Gastrocnemius medialis (tissue), 4 donors: ENCODE measurements around the gene GABBR1. TPM values are rescaled to one million over a fixed set of nuclear protein-coding genes. Genes with fewer than 3 reads are reported as not detected.

Experiments
- ATAC-seq, 2 donors: fragments of 150-250 bp; one replicate each; pipeline ENCODE4 v1.9.1; 2016
- DNase-seq, 2 donors: peaks; one replicate each; pipeline ENCODE4 v3.0.0-alpha.2; 2019
- H3K27ac ChIP-seq, 4 donors: fragments of 200-600 bp; sonication (generic); 1 replicate in 1 of 4; 2 replicates in 3 of 4; pipeline ENCODE4 v1.5.1; 2016 to 2018; ENCODE audit warnings: mild to moderate bottlenecking in 2 of 4, moderate library complexity in 1 of 4
- H3K27me3 ChIP-seq, 3 donors: fragments of 200-600 bp; sonication (generic) in 2 of 3; 1 replicate in 1 of 3; 2 replicates in 2 of 3; pipeline versions ENCODE4 v1.5.1 to v1.6.0; 2016 to 2019; ENCODE audit warnings: mild to moderate bottlenecking in 1 of 3, moderate library complexity in 1 of 3
- H3K36me3 ChIP-seq, 2 donors: fragments of 200-600 bp; sonication (generic) in 1 of 2; one replicate each; pipeline ENCODE4 v1.5.1; 2017 to 2018
- H3K4me1 ChIP-seq, 2 donors: fragments of 200-600 bp; sonication (generic) in 1 of 2; one replicate each; pipeline ENCODE4 v1.5.1; 2016 to 2017; ENCODE audit warnings: mild to moderate bottlenecking in 2 of 2
- H3K4me3 ChIP-seq, 4 donors: fragments of 200-600 bp; sonication (generic) in 3 of 4; 1 replicate in 1 of 4; 2 replicates in 3 of 4; pipeline ENCODE4 v1.5.1; 2016 to 2019; ENCODE audit warnings: mild to moderate bottlenecking in 2 of 4
- H3K9me3 ChIP-seq, 3 donors: fragments of 200-600 bp; sonication (generic) in 2 of 3; 1 replicate in 1 of 3; 2 replicates in 2 of 3; pipeline ENCODE4 v1.5.1; 2016 to 2019
- POLR2A ChIP-seq, 2 donors: fragments of 450-650 bp; IDR thresholded peaks; one replicate each; pipeline ENCODE4 v1.6.1; 2017; ENCODE audit warnings: antibody characterized with exemption in 2 of 2, mild to moderate bottlenecking in 2 of 2, moderate library complexity in 2 of 2
- in situ Hi-C, 4 donors: fragments of 200-750 bp; cut with MboI; loops; one replicate each; pipeline versions ENCODE4 v1.15.0 to v1.8.0; 2017; ENCODE audit warnings: low sequenced_read_pairs in 4 of 4
- intact Hi-C: fragments of 100-400 bp; cut with DNase I; formaldehyde crosslinking; loops from one replicate; pipeline ENCODE4 v1.15.1; 2023; ENCODE audit warnings: low total_unique reads
- total RNA-seq, 4 donors: library from RNA; depleted of rRNA; stranded (reverse); fragments of >200 nt; gene quantifications; one replicate each; pipeline versions ENCODE4 v1.1.0 to v1.2.3, GENCODE V29; 2016
- TF ChIP-seq, protein P1 (sequence below), 5 experiments: fragments of 450-650 bp in 3 of 5; fragments of 200-600 bp in 2 of 5; sonication (generic) in 2 of 5; IDR thresholded peaks in 4 of 5; conservative IDR thresholded peaks in 1 of 5; 1 replicate in 4 of 5; 2 replicates in 1 of 5; pipeline ENCODE4 v1.5.1; 2016 to 2019; ENCODE audit warnings: antibody characterized with exemption in 5 of 5, mild to moderate bottlenecking in 3 of 5, moderate library complexity in 3 of 5

The GABBR1 gene
- total RNA-seq, 4 donors from 2014 or later: 1.0 to 3.8 (median 3.1) TPM

DNA sequence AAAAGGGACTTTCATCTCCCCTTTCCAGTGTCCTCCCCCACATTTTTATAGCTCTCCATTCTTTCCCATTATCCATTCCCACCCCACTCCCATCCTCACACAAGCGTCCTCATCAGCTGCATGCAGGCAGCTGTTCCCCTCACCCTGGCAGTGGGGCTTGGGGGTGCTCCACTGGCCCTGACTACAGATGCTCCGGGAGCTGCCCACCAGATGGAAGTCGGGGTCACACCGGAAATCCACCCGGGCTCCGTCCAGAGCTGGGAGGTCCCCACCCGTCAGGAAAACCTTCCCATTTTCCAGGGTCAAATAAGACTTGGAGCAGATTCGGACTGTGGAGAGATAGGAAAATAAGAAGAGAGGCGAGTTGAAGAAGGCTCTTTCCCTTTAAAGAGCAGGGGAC, 2.7 kb downstream of the GABBR1 start:
- intact Hi-C loops: no loop called here
- H3K27me3 ChIP-seq: peaks cover 46 to 59% (median 47%) of the 10 kb centered on the region in 3 donors
- TF ChIP-seq, protein P1, sequence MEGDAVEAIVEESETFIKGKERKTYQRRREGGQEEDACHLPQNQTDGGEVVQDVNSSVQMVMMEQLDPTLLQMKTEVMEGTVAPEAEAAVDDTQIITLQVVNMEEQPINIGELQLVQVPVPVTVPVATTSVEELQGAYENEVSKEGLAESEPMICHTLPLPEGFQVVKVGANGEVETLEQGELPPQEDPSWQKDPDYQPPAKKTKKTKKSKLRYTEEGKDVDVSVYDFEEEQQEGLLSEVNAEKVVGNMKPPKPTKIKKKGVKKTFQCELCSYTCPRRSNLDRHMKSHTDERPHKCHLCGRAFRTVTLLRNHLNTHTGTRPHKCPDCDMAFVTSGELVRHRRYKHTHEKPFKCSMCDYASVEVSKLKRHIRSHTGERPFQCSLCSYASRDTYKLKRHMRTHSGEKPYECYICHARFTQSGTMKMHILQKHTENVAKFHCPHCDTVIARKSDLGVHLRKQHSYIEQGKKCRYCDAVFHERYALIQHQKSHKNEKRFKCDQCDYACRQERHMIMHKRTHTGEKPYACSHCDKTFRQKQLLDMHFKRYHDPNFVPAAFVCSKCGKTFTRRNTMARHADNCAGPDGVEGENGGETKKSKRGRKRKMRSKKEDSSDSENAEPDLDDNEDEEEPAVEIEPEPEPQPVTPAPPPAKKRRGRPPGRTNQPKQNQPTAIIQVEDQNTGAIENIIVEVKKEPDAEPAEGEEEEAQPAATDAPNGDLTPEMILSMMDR (IDR thresholded peaks at IDR 0.05 in 4 of 5, conservative IDR thresholded peaks at IDR 0.05 in 1 of 5): no peak
- H3K4me1 ChIP-seq: peaks cover 4 to 22% of the 10 kb centered on the region in 2 donors
- ATAC-seq: no peak
- in situ Hi-C loops: no loop called here
- H3K9me3 ChIP-seq: no peaks in the 10 kb centered on the region
- H3K27ac ChIP-seq: no peak overlapping the region
- no peaks in the 10 kb centered on the region for H3K36me3 ChIP-seq
- DNase-seq: no peak
- no peak overlapping the region for H3K4me3 ChIP-seq

DNA sequence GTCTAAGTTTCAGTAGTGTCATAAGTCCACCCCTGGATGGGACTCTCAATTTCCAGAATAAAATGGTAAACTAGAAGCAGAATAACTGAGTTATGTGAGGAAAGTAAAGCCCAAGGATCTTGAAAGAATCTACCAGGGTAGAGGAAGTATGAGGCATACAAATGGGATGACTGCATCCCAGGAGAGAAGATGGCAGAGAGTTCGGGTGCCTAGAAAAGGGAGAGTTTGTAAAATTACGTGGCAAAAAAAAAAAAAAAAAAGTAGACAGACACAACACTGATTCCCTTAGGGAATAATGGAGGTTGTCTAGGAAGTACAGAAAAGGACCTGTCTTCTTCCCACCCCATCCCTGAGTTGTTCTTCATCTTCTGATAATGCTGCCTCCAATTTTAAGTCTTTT, 3.4 kb downstream of the GABBR1 start:
- no peaks in the 10 kb centered on the region for H3K36me3 ChIP-seq
- peaks cover 4 to 22% of the 10 kb centered on the region in 2 donors for H3K4me1 ChIP-seq
- intact Hi-C loops: no loop called here
- in situ Hi-C loops: no loop called here
- ATAC-seq (no peak), DNase-seq (no peak)
- H3K27me3 ChIP-seq: peaks cover 46 to 59% (median 47%) of the 10 kb centered on the region in 3 donors
- no peaks in the 10 kb centered on the region for H3K9me3 ChIP-seq
- H3K4me3 ChIP-seq: no peak overlapping the region
- TF ChIP-seq, protein P1 (IDR thresholded peaks at IDR 0.05 in 4 of 5, conservative IDR thresholded peaks at IDR 0.05 in 1 of 5): no peak
- no peak for TF ChIP-seq POLR2A (IDR thresholded peaks at IDR 0.05)
- no peak overlapping the region for H3K27ac ChIP-seq

DNA sequence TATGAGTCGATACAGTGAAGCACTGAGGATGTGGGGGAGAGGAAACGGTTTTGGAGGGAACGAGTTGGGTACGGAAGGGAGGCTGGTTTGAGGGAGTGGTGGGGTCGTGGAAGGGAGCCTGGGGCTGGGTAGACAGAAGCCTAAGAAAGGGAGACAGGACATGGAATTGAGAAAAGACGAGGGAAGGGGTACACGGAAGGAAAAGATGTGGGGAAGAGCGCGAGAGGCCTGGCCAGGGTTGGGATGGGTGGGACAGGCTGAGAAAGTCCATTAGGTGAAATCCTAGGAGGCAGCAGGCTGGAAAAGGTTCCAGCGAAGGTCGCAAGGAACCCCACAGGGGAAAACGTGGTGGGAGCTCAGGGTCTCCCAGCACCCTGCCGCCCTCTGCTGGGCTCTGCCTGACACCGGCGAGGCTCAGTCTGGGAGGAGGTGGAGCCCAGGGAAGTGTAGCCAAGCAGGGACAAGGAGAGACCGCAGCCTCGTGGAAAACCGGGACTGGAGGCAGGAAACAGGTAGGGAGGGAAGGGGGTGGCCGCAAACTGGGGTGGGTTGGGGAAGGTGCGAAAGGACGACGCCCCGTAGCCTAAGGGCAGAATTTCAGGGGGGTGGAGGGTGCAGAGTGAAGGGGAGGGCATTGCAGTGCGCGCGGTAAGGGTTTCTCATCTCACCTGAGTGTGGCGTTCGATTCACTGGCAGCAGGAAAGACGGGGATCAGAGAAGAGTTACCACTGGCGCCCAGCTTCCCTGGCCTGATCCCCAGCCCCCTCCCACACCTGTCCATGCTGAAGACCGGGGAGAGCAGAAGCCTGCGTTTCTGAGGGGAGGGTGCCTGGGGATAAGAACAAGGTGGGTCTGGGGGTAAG, 4.3 kb downstream of the GABBR1 start:
- Histone ChIP-seq H3K27me3 (peaks cover 46 to 53% (median 47%) of the 10 kb centered on the region in 3 donors), H3K9me3 (no peaks in the 10 kb centered on the region), H3K27ac (peak overlapping the region; percentile 54 to 69 (median 62)), H3K4me1 (peaks cover 4 to 22% of the 10 kb centered on the region in 2 donors), H3K4me3 (peak overlapping the region; percentile 36 to 62 (median 54)), H3K36me3 (no peaks in the 10 kb centered on the region)
- no peak for TF ChIP-seq POLR2A (IDR thresholded peaks at IDR 0.05)
- TF ChIP-seq, protein P1 (IDR thresholded peaks at IDR 0.05 in 4 of 5, conservative IDR thresholded peaks at IDR 0.05 in 1 of 5): peak in 2 of 5 experiments; percentile 44 to 61
- peak; percentile 28 to 33 for DNase-seq
- intact Hi-C loops: no loop called here
- ATAC-seq: peak in 1 of 2 donors; percentile 50
- in situ Hi-C loops: no loop called here

DNA sequence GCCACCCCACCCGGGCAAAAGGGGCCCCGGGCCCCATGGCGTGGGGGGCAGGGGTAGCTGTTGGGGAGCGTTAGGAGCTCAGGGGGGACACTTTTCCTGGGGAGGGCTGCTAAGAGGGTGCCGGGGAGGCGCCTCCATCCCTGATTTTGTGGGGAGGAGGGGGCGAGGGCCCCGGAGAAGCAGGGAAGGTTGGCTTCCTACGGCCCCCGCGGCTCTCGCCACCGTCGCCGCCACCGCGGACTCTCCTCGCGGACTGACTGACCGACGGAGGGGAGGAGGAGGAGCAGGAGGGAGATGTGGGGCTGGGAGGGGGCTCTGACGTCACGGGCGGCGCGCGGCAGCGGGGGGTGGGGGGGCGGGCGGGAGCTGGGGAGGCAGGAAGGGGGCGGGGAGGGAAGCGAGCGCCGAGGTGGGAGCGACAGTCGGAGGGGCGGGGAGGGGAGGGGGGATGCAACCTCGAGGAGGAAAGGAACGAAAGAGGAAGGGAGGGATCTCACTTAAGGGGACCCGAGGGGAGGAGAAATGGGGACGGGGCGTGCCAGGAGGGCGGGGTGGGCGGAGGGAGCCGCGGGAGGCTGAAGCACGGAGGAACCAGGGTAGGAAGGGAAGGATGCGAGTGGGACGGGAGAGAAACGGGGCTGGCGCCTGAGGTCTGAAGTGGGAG, 5.1 kb downstream of the GABBR1 start:
- Histone ChIP-seq H3K9me3 (no peaks in the 10 kb centered on the region), H3K36me3 (no peaks in the 10 kb centered on the region), H3K27me3 (peaks cover 41 to 51% (median 44%) of the 10 kb centered on the region in 3 donors), H3K4me3 (peak overlapping the region; percentile 36 to 62 (median 54)), H3K4me1 (peaks cover 4 to 22% of the 10 kb centered on the region in 2 donors), H3K27ac (peak overlapping the region; percentile 54 to 69 (median 62))
- TF ChIP-seq POLR2A (IDR thresholded peaks at IDR 0.05): peak; percentile 49 to 65
- TF ChIP-seq, protein P1 (IDR thresholded peaks at IDR 0.05 in 4 of 5, conservative IDR thresholded peaks at IDR 0.05 in 1 of 5): no peak
- ATAC-seq (peak; percentile 27 to 46), DNase-seq (peak; percentile 23 to 32)
- intact Hi-C loops: no loop called here
- in situ Hi-C loops: no loop called here
